Skin of body (tissue), 2 donors: ENCODE data around the gene TCF12. TPM values are rescaled to one million over a fixed set of nuclear protein-coding genes. Genes with fewer than 3 reads are reported as not detected.

Source experiments
- DNase-seq: peaks from one replicate; lab custom pipeline; 2025; lab: John Stamatoyannopoulos, UW
- total RNA-seq: library from RNA; depleted of rRNA; stranded (reverse); fragments of >200 nt; gene quantifications from one replicate; pipeline ENCODE4 v1.2.3, GENCODE V29; 2014

The TCF12 gene
- total RNA-seq, 1 donor from 2014 or later = 184 TPM

DNA sequence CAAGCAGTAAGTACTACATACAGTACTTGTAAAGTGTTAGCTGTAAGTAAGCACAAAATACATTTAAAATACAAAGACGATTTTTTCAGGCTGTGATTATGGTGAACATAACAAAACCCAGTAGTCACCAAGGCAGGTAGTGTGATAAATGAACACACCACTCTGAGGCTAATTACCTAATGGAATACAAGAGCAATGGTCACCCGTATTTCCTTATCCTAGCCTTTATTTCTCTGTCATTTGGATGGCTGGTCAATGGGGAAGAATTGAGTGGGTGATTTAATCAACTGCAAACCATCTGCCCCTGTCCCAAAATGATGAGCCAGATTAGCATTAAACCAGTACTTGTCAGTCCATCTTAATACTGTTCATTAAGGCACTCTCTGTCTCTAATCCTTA is 368.7 kb downstream of the TCF12 start:
- DNase-seq = no peak

DNA sequence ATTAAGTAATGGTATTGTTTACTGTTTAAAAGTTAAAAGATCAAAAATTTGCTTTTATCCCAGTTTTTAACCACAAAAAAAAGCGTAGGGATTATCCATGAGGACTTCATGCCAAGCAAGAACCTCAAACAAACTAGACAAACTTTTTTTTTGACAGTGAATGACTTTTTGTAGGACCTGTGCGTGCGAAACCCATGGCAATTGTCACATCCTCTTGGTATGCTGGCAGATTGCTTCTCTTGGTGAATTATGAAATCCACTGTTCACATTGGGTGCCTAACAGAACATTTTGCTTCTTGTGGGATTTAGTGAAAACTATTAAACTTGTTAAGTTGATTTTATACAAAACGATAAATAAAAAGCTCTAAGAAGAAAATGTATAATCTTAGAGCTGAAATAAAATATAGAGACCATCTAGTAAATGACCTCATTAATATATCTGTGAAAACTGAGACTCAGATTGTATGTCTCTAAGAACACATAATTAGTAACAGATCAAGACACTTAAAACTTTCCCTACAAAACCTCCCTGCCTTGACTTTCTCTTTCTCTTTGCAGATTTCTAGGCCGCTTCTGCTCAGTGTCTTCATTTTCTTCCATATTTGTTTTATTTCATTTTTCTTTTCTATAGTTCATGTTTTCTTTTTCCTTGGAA is 370.6 kb downstream of the TCF12 start:
- DNase-seq = peak; percentile 81

DNA sequence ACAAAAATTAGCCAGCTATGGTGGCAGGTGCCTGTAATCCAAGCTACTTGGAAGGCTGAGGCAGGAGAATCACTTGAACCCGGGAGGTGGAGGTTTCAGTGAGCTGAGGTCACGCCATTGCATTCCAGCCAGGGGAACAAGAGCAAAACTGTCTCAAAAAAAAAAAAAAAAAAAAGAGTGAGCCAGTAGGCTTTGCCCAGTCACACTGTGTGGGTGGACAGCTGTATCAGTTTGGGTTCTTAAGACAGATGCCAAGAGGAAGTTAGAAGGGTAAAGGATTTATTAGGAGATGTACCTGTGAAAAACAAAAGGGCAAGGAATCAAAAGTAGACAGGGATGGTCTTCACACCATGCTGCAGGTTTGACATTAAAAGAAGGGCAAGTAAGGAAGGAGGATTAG is 371.7 kb downstream of the TCF12 start:
- DNase-seq = no peak

DNA sequence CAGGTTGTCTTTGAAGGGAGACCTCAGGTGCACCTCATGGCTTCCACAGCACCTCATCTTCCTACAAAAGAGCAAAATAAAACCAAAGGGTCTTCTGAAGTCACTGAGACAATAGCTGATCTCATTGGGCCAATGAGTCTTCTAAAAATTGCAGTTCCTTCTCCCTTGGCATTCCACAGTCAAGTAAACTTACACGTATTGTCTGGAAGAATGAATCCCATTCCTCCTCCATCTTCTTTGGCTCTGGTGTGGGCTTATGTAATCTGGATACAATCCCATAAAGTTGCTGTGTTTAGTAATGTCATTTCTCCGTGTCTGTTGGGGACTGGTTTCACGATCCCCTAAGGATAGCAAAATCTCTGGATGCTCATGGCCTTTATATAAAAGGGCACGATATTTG is 372.4 kb downstream of the TCF12 start:
- peak; percentile 13 for DNase-seq

DNA sequence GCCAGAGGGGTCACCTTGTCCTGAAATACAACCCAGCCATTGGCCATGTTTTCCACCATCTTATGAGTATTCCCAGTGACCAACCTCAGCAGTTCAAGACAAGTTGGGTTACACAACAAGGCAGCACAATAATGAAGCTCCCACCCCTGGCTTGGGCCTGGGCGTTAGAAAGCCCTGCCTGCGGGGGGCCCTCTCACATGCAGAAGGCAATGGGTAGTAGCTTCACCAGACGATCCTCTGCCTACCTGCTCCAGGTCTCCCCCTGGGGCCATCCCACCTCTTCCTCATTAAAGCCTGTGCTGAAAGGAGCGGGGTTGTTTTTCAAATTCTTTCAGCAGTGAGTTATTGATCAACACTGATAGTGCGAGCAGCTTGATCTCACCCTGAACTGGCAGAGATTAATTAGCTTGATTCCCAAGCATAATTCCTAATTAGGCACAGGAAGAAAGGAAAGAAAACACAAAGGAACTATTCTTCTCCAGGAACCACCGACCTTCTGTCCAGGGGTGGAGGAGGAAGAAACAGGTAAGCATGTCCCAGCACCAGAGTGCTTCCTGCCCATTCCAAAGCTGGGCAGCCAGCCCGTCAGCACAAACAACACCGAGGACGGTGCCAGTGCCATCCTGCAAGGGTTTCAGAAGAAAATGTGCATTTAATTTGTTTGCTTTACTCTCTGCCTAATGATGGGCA is 378.2 kb downstream of the TCF12 start:
- no peak for DNase-seq

DNA sequence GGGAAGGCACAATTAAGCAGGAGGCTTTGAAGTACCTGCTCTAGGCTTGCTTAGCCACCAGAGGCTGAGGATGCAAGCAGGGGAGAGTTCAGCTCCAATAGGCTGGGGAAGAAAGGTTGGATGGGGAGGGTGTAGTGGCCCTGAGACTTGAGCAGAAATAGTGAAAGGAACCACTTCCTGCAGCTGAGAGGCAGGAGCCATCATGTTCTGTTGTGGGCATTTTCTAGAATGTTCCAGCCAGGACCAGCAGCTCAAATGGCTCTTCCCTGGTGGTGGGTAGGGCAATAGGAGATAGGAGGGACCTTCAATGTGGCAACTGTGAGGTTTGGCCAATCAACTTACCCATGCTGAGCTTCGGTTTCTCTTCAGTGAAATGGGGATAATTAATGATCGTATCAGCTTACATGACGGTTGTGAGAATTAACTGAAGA is 378.7 kb downstream of the TCF12 start:
- no peak for DNase-seq

DNA sequence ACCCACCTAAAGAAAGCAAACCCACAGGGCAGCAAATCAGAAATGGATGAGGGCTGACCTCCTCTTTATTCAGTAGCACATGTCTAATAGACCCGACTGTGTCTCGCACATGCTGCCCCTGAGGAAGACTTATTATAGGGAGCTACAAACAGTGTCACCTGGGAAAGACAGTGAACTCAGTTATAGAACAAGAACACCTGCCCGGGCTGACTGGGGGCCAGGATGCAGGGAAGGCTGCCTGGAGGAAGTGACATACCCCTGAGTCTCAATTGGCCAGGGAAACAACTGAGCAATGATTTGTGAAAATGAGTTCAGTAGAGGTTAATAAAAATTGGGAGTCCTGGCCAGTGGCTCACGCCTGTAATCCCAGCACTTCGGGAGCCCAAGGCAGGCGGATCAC is 379.2 kb downstream of the TCF12 start:
- no peak for DNase-seq

DNA sequence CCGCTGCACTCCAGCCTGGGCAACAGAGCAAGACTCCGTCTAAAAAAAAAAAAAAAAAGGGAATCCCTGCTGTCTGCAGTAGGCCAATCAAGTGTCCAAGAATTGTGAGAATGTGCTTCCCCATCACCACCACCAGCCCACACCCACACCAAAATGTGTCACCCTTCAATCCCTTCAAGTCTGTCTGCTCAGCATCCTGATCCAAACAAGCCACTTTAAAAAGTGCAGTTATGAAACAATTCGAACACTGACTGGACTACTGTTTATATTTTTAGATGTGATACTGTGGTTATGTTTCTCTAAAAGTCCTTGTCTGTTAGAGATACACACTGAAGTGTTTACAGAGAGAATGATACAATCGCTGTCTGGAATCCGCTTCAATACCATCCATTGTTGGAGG is 379.8 kb downstream of the TCF12 start:
- no peak for DNase-seq

DNA sequence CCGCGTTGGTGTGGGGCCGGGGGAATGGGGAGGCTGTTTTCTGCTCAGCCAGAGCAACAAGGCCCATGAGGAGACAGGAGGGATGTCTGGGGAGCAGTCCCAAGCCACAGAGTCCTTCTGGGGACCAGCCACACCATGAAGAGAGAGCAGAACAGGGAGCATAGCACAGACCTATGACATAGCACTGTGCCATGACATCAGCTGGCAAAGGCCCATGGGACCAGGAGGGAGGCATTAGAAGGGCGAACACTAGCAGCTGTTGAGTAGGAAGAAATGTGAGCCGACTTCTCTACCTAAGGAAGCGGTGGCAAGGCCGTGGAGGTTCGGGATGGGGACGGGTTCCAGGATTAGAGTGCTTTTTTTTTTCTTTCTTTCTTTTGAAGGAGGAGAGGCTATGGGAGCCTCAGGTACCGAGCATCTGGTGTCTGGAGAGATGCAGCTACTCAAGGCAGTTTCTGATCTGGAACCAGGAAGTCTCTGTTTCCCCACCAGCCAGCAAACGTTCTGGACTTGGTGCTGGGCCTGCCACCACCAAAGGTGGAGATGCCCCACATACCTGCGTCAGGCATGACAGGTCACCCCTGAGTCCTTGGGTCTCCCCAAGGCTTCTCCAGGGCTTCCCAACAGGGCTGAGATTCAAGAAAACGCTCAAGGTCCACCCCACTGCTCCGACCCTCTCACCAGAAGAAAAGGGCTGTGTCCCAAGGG is 380.6 kb downstream of the TCF12 start:
- no peak for DNase-seq

DNA sequence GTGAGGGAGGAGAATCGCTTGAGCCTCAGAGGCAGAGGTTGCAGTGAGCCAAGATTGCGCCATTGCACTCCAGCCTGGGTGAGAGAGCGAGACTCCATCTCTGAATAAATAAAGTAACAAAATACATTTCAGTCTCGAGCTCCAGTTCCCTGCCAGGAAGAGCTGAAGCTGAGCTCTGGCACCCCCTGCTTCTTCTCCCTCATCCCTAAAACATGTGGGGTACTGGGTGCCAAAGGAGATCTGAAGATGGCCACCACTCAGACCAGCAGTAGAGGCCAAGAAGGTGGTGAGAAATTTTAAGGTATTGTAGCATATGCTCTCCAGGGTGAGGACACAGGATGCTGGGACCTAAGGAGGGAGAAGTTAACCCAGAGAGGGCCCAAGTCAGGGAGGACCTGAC is 382.9 kb downstream of the TCF12 start:
- DNase-seq = no peak

DNA sequence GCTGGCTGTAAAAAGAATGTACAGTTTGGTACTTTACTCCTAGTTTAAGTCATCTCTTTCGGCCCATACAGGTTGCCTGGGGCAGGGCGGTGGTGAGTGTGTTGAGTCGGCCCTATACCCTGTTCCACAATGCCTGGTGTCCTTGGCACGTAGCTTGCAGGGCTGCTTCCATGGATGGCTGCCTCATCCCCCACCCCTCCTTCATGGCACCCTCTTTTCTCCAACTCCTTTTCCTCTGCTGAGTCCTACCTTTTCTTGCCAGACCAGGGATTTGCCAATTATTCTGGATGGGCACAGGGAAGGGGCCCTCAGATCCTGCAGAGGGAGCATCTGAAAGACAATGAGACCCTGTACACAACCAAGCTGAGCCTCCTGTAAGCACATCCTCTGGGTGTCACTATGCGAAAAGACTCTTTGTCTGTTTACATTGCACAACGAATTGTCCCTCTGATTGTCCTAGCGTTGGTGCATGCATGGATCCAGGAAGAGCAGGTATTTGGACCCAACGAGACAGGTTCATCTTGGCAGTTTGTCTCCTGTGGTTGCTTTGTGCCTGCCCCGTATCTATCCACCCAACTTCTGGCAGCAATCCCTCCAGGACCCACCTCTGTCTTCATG is 384.3 kb downstream of the TCF12 start:
- DNase-seq = no peak

DNA sequence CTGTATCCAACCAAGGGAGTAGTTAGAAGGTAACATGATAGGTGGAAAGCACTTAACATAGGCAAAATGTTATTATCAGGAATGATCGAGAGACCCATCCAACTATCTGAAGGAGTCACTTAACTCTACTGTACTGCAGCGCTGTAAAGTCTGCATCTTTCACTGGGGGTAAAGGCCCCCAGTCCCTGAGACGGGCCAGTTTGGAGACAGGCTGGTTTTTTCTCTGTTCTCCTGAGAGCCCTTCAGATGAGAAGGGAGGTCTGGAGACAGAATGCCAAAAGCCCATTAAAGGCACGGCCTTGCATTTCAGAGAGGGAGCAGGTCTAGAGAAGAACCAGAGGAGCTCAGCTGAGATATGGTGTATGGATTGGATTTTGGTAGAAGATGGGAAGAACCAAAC is 386.6 kb downstream of the TCF12 start:
- DNase-seq = no peak

DNA sequence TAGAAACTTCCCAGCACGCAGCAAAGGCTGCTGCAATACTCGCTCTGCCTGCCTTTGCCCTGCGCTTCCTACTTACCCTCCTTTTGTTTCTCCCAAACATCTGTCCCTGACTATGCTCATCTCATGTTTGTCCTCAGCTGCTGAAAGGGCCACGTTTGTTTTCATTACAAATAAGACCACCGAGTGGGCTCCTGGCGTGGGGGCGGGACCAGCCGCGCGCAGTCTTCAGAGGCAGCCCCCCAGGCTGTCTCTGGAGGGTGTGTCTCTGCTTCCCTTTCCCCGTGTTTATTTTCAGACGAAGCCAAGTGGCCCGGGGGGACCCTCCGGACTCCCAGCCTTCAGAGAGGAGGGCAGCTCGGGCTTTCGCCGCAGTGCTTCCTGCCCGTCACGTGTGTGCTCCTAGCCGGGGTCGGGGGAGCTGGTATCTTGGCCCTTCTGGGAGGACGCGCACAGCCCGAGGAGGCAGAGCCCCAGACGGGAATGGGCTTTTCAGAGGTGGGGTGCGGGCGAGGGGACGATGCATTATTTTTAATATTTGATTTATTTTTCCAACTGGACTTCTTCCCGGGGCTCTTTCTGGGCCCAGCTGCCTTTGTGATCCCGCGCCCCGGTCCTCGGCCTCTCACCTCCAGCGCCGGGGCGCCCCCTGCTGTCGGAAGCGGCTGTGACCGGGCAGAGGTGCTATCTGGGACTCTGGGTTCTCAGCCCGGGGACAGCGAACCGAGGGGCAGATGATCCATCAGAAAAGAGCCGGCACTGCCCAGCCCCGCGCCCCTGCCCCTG is 387.9 kb downstream of the TCF12 start:
- DNase-seq = peak; percentile 62

DNA sequence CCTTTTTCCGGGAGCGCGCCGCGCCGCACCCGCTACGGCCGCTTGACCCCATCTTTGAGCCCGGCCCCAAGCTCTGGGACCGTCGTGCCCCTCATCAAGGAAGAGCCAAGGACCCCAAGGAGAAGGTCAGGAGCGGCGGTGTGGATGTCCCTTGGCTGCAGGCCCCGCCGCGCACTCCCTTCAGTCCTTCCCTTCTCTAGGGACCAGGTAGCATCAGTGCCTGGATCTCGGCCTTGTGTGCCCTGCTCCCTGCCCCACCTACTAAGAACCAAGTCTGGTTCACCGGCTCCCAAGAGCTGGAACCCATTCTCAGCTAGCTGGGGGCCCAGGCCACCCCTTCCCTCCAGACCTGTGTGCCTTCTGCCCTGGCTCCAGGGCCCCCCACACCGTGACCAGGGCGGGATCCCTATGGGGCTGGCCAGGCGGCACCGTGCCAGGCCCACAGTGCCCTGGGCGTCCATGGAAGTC is 388.5 kb downstream of the TCF12 start:
- DNase-seq = no peak

DNA sequence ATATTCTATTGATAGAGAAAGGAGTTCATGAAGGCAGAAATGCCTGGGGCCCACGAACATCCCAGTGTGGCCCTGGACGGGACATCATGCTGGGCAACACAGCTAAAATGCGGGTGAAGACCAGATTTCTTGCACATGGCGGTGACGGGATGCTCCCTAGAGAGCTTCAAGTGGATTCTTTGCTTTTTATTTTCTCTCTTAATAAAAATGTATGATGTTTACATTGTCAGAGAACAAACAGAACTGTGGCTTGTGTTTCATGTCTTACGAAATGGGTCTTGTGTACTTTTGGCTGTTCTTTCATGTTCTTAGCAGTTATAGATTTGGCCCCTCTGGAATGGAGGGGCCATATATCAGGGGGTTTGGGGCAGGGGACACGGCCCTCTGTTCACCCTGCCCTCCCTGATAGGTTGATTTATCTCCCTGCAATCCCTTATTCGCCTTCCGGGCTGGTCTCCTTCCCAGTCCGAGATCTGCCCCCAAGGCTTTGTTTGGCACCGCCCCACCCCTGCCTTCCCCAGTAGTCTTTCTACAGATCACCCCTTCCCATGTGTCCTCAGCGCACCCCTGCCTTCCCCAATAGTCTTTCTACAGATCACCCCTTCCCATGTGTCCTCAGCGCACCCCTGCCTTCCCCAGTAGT is 389.2 kb downstream of the TCF12 start:
- DNase-seq = peak; percentile 81

DNA sequence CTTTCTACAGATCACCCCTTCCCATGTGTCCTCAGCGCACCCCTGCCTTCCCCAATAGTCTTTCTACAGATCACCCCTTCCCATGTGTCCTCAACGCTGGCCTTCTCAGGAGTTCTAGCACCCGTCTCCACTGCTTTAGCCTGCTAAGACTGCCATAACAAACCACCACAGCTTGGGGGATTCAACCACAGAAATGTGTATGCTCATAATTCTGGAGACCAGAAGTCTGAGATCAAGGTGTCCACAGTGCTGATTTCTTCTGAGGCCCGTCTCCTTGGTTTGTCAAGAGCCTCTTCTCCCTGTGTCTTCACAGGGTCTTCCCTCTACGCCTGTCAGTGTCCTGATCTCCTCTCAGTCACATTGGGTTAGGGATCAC is 389.7 kb downstream of the TCF12 start:
- peak; percentile 37 for DNase-seq

DNA sequence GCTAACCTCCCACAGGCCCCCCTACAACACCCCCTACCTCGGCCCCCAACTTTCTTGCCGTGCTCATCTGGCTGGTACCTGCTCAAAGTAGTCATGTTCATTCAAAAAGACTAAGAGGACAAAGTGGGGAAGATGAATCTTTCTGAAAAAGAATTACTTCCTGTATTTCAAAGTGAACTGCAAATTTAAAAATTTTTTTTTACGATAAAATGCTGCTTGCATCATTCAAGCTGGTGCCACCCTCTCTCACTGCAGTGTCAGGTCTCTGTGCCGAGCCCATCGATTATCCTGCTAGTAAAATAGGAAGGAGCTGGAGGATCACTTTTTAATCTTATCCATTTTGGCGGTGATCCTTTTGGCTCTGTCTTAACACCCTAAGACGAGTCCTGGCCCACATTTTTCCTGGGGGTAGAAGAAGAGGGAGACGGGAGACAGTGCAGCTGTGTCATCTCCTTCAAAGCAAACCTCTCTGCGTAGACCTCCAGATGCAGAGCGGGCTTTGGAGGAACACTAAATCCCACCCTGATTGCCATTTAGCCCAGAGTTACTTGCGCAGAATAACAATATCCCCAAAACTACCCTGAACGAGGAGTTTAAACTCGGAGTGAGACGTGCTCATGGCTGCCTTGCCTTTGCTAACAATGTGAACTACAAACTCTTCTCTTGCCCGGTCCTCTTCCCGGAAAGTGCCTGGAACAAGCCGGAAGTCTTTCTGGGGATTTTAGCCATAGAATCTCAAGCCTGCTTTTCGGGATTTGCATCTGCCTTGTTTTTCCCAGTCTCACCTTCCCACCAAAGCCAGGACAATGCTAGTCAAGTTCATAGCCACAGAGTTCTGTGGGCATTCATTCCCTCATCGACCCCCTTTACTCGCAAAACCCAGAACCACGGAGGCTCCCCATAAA is 391.7 kb downstream of the TCF12 start:
- no peak for DNase-seq

DNA sequence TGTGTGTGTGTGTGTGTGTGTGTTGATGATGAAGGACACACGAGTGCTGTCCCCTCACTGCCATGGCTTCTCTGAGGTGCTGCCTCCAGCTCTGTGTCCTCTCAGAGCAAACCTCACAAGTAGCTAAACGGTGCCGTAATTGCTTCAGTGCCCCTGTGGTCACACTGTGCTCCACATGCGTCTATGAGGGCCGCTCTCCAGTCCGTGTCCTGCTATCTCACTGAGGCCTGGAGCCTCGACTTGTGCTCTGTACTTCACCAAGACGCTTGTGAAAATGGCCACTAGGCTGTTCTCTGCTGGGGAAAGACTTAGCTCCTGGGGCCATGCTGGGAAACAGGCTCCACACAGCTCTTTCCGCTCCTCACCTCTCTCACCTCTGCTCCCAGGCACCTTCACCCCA is 392.4 kb downstream of the TCF12 start:
- DNase-seq = no peak

DNA sequence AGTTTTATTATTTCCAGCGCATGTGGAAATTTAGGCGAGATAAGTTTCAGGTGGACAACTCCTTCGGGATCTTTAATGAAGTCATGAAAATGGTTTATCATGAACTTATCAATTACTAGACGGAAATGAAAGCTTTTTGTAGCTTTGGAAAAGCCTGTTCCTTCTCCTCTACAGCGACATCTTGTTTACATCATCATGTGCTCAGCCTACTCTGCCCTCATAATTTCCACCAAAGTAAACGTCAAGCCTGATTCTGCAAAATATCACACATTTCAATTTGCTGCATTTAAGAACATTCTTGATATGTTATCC is 393.5 kb downstream of the TCF12 start:
- DNase-seq = no peak
